COLO668 (cell line): ENCODE measurements around the gene TIPRL.
"Not testable (repeated sequence)": the region's sequence is repeated elsewhere in the genome, so short reads cannot be mapped to it uniquely, and the experiment has no call there.

ENCODE experiments used
- DNase-seq: peaks from one replicate; lab custom pipeline; 2025; ENCODE audit not compliant: unreplicated experiment; lab: John Stamatoyannopoulos, UW

Gene TIPRL

DNA sequence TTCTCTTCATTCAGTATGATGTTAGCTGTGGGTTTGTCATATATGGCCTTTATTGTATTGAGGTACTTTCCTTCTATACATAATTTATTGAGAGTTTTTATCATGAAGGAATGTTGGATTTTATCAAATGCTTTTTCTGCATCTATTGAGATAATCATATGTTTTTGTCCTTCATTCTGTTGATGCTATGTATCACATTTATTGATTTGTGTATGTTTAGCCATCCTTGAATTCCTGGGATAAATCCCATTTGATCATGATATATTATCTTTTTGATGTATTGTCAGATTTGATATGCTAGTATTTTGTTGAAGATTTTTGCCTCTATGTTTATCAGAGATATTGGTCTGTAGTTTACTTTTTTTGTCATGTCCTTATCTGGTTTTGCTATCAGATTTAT is 21.1 kb upstream of the TIPRL start:
- DNase-seq = no peak

DNA sequence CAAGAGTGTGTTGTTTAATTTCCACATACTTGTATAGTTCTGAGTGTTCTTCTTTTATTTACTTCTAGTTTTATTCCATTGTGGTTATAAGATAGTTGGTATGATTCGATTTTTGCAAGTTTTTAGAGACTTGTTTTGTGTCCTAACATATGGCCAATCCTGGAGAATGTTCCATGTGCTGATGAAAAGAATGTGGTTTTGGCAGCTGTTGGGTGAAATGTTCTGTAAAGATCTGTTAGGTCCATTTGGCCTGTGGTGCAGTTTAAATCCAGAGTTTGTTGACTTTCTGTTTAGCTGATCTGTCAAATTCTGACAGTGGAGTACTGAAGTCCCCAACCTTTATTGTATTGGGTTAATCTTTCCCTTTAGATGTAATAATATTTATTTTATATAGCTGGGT is 19.5 kb upstream of the TIPRL start:
- no peak for DNase-seq

DNA sequence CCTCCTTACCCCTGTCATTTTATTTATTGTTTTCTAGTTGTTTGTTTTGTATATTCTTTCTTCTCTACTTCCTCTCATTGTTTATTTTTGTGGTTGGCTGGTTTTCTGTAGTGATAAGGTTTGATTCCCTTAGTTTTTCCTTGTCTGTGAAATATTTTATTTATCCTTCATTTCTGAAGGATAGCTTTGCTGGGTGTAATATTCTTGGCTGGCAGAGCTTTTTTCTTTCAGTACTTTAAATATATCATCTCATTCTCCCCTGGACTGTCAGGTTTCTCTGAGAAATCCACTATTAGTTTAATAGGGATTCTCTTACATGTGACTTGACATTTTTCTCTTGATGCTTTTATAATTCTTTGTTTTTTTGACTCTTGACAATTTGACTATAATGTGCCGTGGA is 18.8 kb upstream of the TIPRL start:
- DNase-seq = no peak

DNA sequence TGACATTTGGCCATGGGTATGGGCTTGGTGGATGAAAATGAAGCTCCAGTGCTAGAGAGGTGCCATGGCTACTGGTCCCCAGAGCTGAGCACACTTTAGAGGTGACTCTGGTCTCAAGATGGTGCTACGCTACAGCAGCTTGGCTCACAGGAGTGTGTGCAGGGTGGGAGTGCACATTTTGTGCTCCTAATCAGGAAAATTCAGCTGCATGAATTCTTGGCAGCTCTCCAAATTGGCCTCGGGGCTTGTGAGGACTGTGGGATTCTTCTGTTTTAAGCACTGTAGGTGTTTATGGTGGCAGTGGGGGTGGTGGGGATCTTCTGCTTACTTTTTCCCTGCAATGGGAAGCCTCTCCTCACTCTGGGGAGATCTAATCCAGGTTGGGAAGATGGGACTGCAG is 17.3 kb upstream of the TIPRL start:
- peak; percentile 42 for DNase-seq

DNA sequence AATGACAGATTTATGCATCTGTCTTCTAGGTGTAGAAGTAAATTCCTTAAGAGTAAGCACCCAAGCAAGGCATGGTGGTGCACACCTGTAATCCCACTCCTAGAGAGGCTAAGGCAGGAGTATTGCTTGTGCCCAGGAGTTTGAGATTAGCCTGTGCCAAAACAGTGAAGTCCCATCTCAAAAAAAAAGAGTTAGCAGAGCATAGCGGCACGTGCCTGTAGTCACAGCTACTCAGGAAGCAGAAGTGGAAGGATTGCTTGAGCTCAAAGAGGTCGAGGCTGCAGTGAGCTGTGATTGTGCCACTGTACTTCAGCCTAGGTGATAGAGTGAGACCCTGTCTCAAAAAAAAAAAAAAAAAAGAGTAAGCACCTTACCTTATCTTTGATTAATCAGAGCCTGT is 15.1 kb upstream of the TIPRL start:
- no peak for DNase-seq

DNA sequence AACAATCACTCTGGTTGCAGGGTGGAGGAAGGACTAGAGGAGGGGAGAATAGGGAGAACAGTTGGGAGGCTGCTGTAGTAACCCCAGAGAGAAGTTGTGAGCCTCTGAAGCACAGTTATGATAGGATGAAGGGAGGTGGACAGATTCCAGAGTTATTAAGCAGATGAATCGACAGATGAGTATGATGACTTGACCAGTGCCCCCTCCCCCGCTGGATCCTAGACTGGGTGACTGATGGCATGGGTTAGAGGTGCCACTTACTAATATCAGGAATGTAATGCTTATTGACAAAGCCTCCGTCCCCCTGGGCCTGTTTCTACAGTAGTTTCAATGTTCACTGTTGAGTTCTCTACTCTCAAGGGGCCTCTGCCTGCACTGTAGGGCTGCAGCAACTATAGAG is 14.0 kb upstream of the TIPRL start:
- DNase-seq = no peak

DNA sequence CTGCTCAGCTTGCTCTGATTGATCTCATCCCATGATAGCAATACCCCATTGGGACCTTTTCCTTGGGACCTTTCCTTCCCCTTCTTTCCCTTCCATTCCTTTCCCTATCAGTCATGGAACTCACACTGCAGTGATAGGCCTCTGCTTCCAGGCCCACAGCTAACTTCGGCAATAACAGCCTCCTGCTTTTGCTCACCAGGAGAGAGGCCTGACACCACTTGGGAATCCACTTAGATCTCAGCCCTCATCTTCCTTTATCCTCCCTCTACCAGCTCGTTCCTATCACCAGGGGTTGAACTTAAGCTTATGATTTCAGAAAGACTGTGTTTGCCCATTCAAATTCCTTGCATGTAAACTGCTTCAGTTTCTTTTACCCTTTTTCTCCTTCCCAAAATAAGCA is 11.0 kb upstream of the TIPRL start:
- DNase-seq = no peak

DNA sequence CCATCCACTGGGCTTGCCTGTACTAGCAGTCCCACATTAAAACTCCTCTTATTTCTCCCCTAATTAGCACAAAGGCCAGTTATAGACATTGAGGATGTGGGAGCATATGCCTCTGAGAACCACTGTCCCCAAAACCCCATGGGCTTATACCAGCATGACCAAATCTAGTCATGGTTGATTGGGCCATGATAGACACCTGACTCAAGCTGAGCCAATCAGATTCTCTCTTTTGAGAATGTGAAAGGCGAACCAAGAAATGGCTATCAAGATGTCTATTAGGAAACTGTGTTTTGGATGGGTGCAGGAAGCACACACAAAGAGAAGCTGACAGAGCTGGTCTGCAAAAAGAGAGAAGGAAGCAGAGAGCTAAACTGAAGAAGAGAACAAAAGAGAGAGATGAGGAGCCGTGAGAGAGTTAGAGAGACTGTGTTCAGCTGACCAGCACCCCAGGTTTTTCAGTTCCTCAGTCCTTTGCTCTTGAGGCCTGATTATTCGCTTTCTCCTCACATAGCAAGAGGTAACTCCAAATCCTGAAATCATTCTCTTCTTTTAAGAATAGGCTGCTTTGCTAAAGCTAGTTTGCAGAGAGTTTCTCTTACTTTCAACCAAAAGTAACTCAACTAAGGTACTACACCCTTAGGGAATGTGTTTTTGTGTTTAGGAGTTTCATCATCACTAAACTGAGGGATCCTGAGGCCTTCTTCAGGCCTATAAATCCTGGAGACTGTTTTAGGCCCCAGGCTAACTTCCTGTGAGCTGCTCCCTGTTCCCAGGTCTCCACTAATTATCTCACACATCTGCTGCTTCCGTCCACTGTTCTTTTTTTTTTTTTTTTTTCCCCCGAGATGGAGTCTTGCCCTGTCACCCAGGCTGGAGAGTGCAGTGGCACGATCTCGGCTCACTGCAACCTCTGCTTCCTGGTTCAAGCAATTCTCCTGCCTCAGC is 7.9 kb upstream of the TIPRL start:
- DNase-seq = no peak

DNA sequence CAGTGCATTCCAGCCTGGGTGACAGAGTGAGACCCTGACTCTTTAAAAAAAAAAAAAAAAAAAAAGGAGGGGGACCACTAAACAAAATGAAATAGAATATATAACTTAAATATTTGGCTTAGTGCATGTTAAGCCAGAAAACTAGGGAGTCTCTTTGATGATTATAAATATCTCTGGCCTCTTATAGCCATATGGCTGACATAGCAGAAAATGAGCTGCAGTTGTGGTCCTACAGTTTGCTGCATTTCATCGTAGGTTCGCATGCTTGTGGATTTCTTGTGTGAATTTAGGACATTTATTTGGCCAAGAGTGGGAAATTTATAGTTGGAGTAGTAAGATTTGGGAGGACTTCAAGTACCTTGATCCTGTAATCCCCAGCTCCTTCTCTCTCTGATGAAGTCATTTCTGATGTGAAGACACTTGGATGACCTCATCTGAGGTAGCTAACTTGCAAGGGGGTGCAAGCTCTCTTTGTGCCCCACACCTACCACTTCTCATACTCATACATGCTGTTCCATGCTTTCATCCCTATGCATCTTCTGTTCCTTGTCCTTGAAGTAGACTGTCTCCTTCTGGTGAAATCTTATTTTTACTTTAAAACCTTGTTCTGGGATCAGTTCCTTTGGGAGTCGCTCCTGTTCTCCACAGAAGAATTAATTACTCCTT is 6.4 kb upstream of the TIPRL start:
- DNase-seq = no peak

DNA sequence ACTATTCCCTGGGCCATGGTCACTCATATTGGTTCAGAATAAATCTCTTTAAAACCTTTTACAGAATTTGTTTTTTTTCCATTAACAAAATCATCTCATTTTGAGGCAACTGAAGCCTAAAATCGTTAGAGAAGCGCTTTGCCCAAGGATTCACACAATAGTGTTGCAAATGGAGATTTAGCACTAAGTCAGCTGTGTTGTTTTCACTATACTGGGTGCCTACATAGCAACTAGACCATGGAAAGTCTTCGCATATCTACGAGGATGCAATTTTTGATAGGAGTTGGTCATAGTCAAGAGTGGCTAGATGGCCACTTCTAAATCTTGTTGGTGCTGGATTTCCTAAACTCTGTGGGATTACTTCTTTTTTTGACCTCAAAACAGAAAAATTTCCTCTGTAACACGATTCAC is 530 bp upstream of the TIPRL start:
- DNase-seq = no peak

DNA sequence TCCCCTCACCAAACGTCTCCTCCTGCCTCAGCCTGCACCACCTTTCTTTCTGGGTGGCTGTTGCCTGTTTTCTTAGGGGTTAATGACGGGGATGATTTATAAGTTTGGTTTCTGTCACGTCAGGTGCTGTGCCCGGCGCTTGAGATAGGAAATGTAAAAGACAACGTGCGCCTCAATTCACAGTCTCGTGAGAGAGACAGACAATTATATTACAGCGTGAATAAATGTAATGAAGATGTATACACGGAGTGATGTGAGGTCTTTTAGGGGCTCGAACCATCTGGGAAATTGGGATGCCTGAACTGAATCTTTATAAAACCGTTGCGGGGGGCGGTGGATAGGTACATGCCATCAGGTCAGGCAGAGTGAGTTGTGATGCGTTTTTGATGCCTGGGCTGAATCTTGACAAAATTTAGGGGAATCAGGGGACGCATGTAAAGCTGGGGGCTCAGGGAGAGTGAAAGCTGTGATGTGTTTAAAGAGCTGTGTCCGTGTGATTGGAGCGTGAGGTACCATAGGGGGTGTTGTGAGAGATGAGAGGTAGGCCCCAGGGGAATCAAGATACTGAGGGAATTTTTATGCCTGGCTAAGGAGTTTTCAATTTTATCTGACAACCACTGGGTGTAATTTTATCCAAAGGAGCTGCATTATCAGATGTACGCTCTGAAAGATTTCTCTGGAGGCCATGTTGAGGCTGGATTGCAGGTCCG is 831 bp downstream of the TIPRL start:
- DNase-seq = peak; percentile 44

DNA sequence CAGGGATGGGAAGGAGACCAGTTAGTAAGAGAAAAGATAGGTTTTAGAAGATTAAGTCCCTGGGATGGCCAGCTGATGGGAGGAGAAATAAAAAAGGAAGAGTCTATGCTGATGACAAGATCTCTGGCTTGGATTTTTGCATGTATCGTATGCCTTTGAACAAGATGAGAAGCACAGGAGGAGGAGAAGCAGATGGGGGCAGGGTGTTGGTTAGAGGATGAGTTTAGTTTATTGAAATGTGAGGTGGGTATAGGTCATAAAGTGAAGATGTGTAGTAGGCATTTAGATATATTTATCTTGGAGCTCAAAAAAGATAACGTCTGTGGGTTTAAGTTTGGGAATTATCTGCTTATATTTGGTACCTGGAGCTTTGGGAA is 1.4 kb downstream of the TIPRL start:
- DNase-seq = no peak

DNA sequence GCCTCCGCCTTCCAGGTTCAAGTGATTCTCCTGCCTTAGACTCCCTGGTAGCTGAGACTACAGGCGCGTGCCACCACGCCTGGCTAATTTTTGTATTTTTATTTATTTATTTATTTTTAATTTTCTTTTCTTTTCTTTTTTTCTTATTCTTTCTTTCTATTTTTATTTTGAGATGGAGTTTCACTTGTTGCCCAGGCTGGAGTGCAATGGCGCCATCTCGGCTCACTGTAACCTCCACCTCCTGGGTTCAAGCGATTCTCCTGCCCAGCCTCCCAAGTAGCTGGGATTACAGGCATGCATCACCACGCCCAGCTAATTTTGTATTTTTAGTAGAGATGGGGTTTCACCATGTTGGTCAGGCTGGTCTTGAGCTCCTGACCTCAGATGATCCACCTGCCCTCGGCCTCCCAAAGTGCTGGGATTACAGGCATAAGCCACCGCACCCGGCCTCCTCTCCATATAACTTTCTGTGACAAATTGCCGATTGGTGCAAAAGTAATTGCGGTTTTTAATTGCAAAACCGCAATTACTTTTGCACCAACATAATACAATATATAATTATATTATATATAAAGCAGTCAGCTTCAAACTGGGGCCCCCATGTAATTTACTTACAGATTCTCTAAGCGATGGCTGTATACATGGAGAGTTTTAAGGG is 2.4 kb downstream of the TIPRL start:
- DNase-seq = not testable (repeated sequence)

DNA sequence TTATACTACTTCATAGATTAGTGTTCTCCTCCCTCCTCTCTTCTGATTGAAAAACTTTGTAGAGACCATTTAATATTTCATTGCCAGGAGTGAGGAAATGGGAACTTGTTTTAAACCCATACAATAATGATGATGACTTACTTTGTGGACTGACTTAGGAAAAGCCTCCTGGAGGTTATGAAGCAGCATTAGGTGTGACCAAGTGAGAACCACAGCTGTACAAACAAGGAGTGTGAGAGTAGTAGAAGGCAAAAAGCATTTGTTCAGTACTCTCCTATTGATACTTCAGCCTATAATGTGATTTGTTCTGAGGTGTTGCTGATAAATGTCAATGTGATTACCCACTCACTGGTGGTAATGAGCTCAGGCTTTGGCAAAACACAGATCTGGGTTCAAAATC is 8.4 kb downstream of the TIPRL start:
- DNase-seq = peak; percentile 24

DNA sequence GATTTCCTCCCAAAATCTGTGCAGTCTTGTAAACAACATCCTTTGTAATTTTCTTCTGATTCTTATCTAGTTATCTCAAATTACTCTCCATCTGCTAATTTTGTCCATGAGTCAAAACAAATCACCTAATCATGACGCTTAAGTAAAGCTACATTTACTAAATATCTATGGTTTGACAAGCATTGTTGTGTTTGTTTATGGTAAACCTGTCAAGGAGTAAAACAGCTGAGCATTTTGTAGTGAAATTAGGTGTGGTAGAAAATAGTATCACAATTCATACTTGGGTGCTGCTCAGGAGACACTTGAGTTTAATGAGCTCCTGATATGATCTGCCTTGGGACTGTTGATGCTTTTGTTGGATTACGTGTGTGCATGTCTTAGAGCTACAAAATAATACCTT is 11.6 kb downstream of the TIPRL start:
- no peak for DNase-seq

DNA sequence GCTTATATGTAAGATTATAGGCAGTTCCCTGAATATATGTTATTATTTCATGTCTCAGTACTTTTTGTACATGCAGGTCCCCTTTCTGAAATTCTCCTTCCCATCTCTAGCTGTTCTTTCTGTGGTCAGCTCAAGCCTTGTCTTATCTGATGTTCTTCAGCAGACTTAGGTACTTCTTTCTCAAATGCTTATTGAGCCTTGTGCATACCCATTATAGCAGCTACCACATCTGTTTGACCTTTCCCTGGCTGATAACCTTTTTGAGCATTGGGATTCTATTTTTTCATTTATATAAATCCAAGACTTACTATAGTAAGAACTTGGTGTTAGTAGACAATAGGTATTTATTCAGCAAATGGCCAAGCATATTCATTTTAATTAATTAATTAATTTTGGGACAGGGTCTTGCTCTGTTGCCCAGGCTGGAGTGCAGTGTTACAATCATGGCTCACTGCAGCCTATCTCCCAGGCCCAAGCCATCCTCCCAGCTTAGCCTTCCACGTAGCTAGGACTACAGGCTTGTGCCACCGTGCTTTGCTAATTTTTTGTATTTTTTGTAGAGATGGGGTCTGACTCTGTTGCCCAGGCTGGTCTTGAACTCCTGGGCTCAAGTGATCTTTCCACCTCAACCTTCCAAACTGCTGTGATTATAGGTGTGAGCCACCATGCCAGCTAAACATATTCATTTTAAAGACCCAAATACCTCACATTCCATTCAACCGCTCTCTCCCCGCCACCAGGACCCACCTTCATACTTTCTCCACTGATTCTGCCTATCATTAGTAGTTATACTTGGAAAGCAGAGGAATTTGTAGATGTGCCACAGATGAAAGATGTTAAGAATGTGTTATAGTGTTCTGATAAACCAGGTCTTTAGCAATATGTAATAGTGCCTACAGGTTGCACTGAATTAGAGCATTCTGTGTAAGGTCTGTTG is 16.7 kb downstream of the TIPRL start:
- DNase-seq = no peak

DNA sequence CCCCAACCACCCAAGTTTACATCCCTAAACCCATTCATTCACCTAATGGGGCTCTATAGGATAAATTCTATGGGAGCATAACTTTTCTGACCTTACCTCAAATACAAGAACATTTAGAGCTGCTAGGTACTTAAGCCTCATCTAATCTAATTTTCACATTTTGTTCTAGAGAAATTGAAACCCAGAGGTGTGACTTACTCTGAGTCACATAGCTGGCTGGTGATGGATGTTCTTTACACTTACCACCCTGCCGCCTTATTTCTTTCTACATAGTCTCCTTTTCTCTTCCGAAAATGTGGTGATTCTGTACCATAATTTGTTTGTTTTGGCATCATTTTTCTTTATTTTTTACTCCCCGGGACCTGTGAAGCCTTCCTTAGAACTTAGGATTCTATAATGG is 20.3 kb downstream of the TIPRL start:
- DNase-seq = no peak

DNA sequence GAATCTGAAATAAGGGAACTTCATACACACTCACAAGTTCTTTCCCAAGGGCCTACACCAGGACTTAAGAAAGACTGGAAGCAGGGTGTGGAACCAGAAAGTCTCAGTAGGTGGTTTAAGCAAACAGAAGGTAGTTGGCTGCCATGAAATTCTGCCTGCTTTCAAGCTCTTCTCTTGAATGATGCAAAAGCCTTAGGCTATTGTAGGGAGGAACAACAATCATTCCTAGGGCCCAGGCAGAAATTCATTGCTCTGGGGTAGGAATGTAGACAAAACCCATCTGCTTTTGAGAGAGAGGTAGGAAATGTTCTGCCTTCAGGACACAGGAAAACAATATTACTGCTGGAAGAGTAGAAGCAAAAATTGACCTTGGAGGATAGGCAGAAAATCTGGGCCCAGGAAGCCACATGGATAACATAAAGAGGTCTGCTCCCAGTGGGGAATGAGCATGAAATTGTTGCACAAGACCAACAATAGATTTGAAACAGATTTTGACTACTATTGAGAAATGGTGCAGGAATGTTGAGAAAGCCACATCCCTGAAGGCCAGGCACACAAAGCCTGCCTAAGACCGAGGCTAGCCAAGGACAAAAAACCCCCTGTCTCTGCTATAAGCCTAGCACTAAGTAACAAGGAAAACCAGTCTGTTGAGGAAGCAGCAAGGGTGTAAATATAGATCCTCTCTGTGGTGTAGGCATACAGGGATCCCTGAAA is 24.3 kb downstream of the TIPRL start:
- DNase-seq = no peak

DNA sequence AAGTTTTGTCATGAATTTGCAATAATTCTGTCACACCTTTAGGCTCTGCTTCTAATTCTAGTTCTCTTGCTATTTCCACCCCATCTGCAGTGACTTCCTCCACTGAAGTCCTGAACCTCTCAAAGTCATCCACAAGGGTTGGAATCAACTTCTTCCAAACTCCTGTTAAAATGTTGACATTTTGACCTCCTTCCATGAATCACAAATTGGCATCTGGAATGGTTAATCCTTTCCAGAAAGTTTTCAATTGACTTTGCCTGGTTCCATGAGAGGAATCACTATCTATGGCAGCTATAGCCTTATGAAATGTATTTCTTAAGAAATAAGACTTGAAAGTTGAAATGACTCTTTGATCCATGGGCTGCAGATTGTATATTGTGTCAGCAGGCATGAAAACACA is 27.3 kb downstream of the TIPRL start:
- DNase-seq = no peak

DNA sequence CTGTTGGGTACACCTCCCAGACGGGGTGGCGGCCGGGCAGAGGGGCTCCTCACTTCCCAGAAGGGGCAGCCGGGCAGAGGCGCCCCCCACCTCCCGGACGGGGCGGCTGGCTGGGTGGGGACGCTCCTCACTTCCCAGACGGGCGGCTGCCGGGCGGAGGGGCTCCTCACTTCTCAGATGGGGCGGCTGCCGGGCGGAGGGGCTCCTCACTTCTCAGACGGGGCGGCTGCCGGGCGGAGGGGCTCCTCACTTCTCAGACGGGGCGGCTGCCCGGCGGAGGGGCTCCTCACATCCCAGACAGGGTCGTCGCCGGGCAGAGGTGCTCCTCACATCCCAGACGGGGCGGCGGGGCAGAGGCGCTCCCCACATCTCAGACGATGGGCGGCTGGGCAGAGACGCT is 28.9 kb downstream of the TIPRL start:
- DNase-seq = not testable (repeated sequence)
